HepG2 (cell line): ENCODE measurements around the gene SMC1A. TPM values are rescaled to one million over a fixed set of nuclear protein-coding genes. Genes with fewer than 3 reads are reported as not detected.
"Not testable (repeated sequence)": the region's sequence is repeated elsewhere in the genome, so short reads cannot be mapped to it uniquely, and the experiment has no call there.

Source experiments
- ATAC-seq: fragments of 200-7000 bp; cut with Tn5 transposase; 3 replicates; pipeline ENCODE4 v1.9.1; 2020; ENCODE audit warnings: mild to moderate bottlenecking, moderate library complexity
- BruUV-seq: library from RNA; stranded (reverse); fragments of 400-500 nt; replicated peaks from 2 replicates; lab custom pipeline; 2021; lab: Mats Ljungman, UMichigan
- CTCF ChIA-PET: fragments of 300-600 bp; formaldehyde crosslinking; extraction: SDS; loops from one replicate; lab custom pipeline; 2021; ENCODE audit warnings: low total read pairs, inconsistent platforms, low intra/inter-chr PET ratio; lab: Yijun Ruan, JAX
- POLR2A ChIA-PET: fragments of 350-600 bp; sonication (Branson Sonifier 250); formaldehyde crosslinking; loops from one replicate; lab custom pipeline; 2020; ENCODE audit warnings: antibody characterized with exemption, inconsistent platforms; lab: Yijun Ruan, JAX
- DNase-seq: peaks from one replicate; pipeline ENCODE4 v3.0.0-alpha.2; 2015; ENCODE audit warnings: low spot score
- FAIRE-seq: peaks from 3 replicates; lab custom pipeline; 2011; peaks lifted over from hg19 to GRCh38; lab: Jason Lieb, UNC
- H2AFZ ChIP-seq: one replicate; pipeline ENCODE4 v1.6.1; 2011; ENCODE audit warnings: low read length, inconsistent platforms
- H3K27ac ChIP-seq: fragments of 300-600 bp; 3 replicates; pipeline ENCODE4 v1.8.0; 2011; ENCODE audit warnings: mixed run types, mild to moderate bottlenecking, mixed read lengths, low read length, inconsistent platforms; ENCODE audit not compliant: insufficient read depth; ENCODE audit errors: extremely low read length
- H3K27me3 ChIP-seq, 2 experiments: fragments of 200-600 bp in 1 of 2; 2 replicates in 1 of 2; 3 replicates in 1 of 2; pipeline versions ENCODE4 v1.6.0 to v1.8.0; 2011; ENCODE audit warnings: low read length in 2 of 2, mild to moderate bottlenecking in 2 of 2, moderate library complexity in 2 of 2, inconsistent platforms in 1 of 2; ENCODE audit not compliant: insufficient read depth in 2 of 2, control insufficient read depth in 1 of 2
- H3K36me3 ChIP-seq, 2 experiments: fragments of 200-600 bp in 1 of 2; replicated peaks in 1 of 2; 2 replicates in 1 of 2; 3 replicates in 1 of 2; pipeline versions ENCODE4 v1.5.1 to v1.8.0; 2011; ENCODE audit warnings: low read length in 2 of 2, inconsistent platforms in 1 of 2; ENCODE audit not compliant: insufficient read depth in 2 of 2, control insufficient read depth in 1 of 2
- H3K4me1 ChIP-seq: 2 replicates; pipeline ENCODE4 v1.5.1; 2012; ENCODE audit warnings: low read length, inconsistent platforms; ENCODE audit not compliant: insufficient read depth
- H3K4me2 ChIP-seq: 2 replicates; pipeline ENCODE4 v1.6.0; 2011; ENCODE audit warnings: low read depth, low read length, inconsistent platforms
- H3K4me3 ChIP-seq, 3 experiments: fragments of 200-600 bp in 1 of 3; sonication (generic), shearing (Covaris generic) in 1 of 3; replicated peaks in 1 of 3; 2 replicates each; pipeline ENCODE4 v1.5.1; 2011 to 2016; ENCODE audit warnings: low read length in 3 of 3, inconsistent platforms in 2 of 3, low read depth in 2 of 3, mild to moderate bottlenecking in 2 of 3, control low read depth in 1 of 3, mixed read lengths in 1 of 3; ENCODE audit not compliant: insufficient read depth in 1 of 3
- H3K79me2 ChIP-seq: one replicate; pipeline ENCODE4 v1.6.1; 2011; ENCODE audit warnings: low read length, inconsistent platforms; ENCODE audit not compliant: insufficient read depth
- H3K9ac ChIP-seq: 2 replicates; pipeline ENCODE4 v1.6.0; 2011; ENCODE audit warnings: mild to moderate bottlenecking, low read depth, low read length, inconsistent platforms; ENCODE audit not compliant: insufficient read depth
- H3K9me3 ChIP-seq: 2 replicates; pipeline ENCODE4 v1.5.1; 2012; ENCODE audit warnings: mild to moderate bottlenecking, low read length
- H4K20me1 ChIP-seq: 2 replicates; pipeline ENCODE4 v1.6.0; 2011; ENCODE audit warnings: inconsistent platforms, mild to moderate bottlenecking, low read length, moderate library complexity; ENCODE audit not compliant: insufficient read depth
- BHLHE40 ChIP-seq: IDR thresholded peaks from 2 replicates; pipeline ENCODE4 v1.6.1; 2011; ENCODE audit warnings: low read length, improper control_type of control experiment
- CREM ChIP-seq, 2 experiments: sonication (generic) in 1 of 2; formaldehyde crosslinking in 1 of 2; IDR thresholded peaks; 2 replicates each; pipeline versions ENCODE4 v1.4.0 to v1.6.1; 2016 to 2020; ENCODE audit warnings: antibody characterized with exemption in 1 of 2, mild to moderate bottlenecking in 1 of 2, missing genetic modification reagents in 1 of 2
- DPF2 ChIP-seq: sonication (generic); formaldehyde crosslinking; IDR thresholded peaks from 2 replicates; pipeline ENCODE4 v1.4.0; 2020; ENCODE audit warnings: mild to moderate bottlenecking, low read depth, missing genetic modification reagents, borderline replicate concordance
- FOXK1 ChIP-seq: sonication (generic); formaldehyde crosslinking; IDR thresholded peaks from 2 replicates; pipeline ENCODE4 v1.4.0; 2020; ENCODE audit warnings: low read depth, missing genetic modification reagents, borderline replicate concordance
- HMG20A ChIP-seq: IDR thresholded peaks from 2 replicates; pipeline ENCODE4 v1.6.1; 2016; ENCODE audit warnings: borderline replicate concordance
- KDM4B ChIP-seq: sonication (generic); formaldehyde crosslinking; IDR thresholded peaks from 2 replicates; pipeline ENCODE4 v1.4.0; 2020; ENCODE audit warnings: missing genetic modification reagents
- MAX ChIP-seq: IDR thresholded peaks from 2 replicates; pipeline ENCODE4 v1.6.1; 2012; ENCODE audit warnings: inconsistent platforms
- MYC ChIP-seq: sonication (generic); formaldehyde crosslinking; IDR thresholded peaks from 2 replicates; pipeline ENCODE4 v1.9.0; 2021; ENCODE audit warnings: missing genetic modification reagents, borderline replicate concordance
- SIX1 ChIP-seq: sonication (generic); formaldehyde crosslinking; IDR thresholded peaks from 2 replicates; pipeline ENCODE4 v1.4.0; 2020; ENCODE audit warnings: missing genetic modification reagents, borderline replicate concordance
- ZNF225 ChIP-seq: sonication (generic); formaldehyde crosslinking; IDR thresholded peaks from 2 replicates; pipeline ENCODE4 v1.4.0; 2020; ENCODE audit warnings: mild to moderate bottlenecking, missing genetic modification reagents
- ZNF382 ChIP-seq: sonication (generic); formaldehyde crosslinking; IDR thresholded peaks from 2 replicates; pipeline ENCODE4 v1.5.0; 2020; ENCODE audit warnings: missing genetic modification reagents, mild to moderate bottlenecking, borderline replicate concordance
- ZNF563 ChIP-seq: sonication (generic); formaldehyde crosslinking; IDR thresholded peaks from 2 replicates; pipeline ENCODE4 v1.8.0; 2022; ENCODE audit warnings: mild to moderate bottlenecking, moderate library complexity, missing genetic modification reagents
- ZNF615 ChIP-seq: sonication (generic); formaldehyde crosslinking; IDR thresholded peaks from 2 replicates; pipeline ENCODE4 v1.5.0; 2020; ENCODE audit warnings: mild to moderate bottlenecking, missing genetic modification reagents, borderline replicate concordance
- WGBS: methylation state at CpG from one replicate; pipeline ENCODE4 v1.1.6; 2017; ENCODE audit warnings: low lambda C conversion rate; 5-methylcytosine and 5-hydroxymethylcytosine counted together
- in situ Hi-C: cut with HindIII; loops from 2 replicates; pipeline ENCODE4 v1.10.0; 2017; ENCODE audit warnings: low pct_unique_long_range_greater_than_20kb; ENCODE audit not compliant: extremely low pct_ligation_motif_present
- intact Hi-C: fragments of 100-400 bp; cut with micrococcal nuclease; formaldehyde crosslinking; loops from one replicate; pipeline ENCODE4 v1.10.0; 2022; ENCODE audit not compliant: unreplicated experiment
- polyA plus RNA-seq, 8 experiments: library from polyadenylated mRNA; depleted of rRNA in 3 of 8; stranded (reverse) in 7 of 8; unstranded in 1 of 8; fragments of >200 nt; fragmentation: Illumina TruSeq in 4 of 8; extraction: Trizol in 4 of 8; gene quantifications; 2 replicates each; pipeline versions ENCODE4 v1.2.1 to v1.2.3, GENCODE V29; 2011 to 2016; ENCODE audit warnings: low read depth in 4 of 8, missing spikeins in 1 of 8, mixed read lengths in 1 of 8; ENCODE audit not compliant: insufficient read depth in 1 of 8
- total RNA-seq, 5 experiments: library from RNA; depleted of rRNA; stranded (reverse); fragments of >200 nt; fragmentation: Illumina TruSeq; extraction: Trizol; gene quantifications; 2 replicates each; pipeline ENCODE4 v1.2.3, GENCODE V29; 2016; ENCODE audit warnings: low read depth in 1 of 5
- TF ChIP-seq, protein P1 (sequence below): sonication (generic); formaldehyde crosslinking; IDR thresholded peaks from 2 replicates; pipeline ENCODE4 v1.8.0; 2022; ENCODE audit warnings: mild to moderate bottlenecking, missing genetic modification reagents, borderline replicate concordance

Gene SMC1A
- total and polyA plus RNA-seq, 2 of the 13 experiments (the other 11 are each of a cell fraction or from before 2014, with no cell fraction given) = 9.4 to 46.6 TPM

- intact Hi-C loops = no loop called here
- Histone ChIP-seq H3K4me2 (no peak overlapping the region), H3K27ac (no peak overlapping the region), H4K20me1 (no peaks in the 10 kb centered on the region), H3K4me3 (no peak overlapping the region), H3K4me1 (no peaks in the 10 kb centered on the region), H3K9me3 (no peaks in the 10 kb centered on the region), H2AFZ (no peak overlapping the region), H3K36me3 (no peaks in the 10 kb centered on the region), H3K79me2 (no peaks in the 10 kb centered on the region), H3K9ac (no peak overlapping the region)
- ATAC-seq (no peak), FAIRE-seq (no peak), DNase-seq (no peak)
- no TSS peak for BruUV-seq
- in situ Hi-C loops = no loop called here
- CTCF ChIA-PET = no interaction called here
- 86% methylated on average over 2 of the region's 2 CpGs for WGBS
- TF ChIP-seq MAX (no peak), SIX1 (CRISPR knock-in tag) (no peak), KDM4B (CRISPR knock-in tag) (no peak), ZNF382 (CRISPR knock-in tag) (no peak), ZNF225 (CRISPR knock-in tag) (no peak), ZNF615 (CRISPR knock-in tag) (no peak), CREM (IDR thresholded peaks at IDR 0.05) (no peak), CREM (CRISPR knock-in tag; IDR thresholded peaks at IDR 0.05) (no peak), BHLHE40 (no peak), HMG20A (CRISPR knock-in tag) (no peak), FOXK1 (no peak), ZNF563 (CRISPR knock-in tag) (no peak), DPF2 (CRISPR knock-in tag) (no peak), MYC (CRISPR knock-in tag) (no peak)
- TF ChIP-seq, protein P1, sequence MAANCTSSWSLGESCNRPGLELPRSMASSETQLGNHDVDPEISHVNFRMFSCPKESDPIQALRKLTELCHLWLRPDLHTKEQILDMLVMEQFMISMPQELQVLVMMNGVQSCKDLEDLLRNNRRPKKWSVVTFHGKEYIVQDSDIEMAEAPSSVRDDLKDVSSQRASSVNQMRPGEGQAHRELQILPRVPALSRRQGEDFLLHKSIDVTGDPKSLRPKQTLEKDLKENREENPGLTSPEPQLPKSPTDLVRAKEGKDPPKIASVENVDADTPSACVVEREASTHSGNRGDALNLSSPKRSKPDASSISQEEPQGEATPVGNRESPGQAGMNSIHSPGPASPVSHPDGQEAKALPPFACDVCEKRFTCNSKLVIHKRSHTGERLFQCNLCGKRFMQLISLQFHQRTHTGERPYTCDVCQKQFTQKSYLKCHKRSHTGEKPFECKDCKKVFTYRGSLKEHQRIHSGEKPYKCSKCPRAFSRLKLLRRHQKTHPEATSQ (CRISPR knock-in tag) = no peak
- TF ChIP-seq, all 625 proteins: peak for 0
- POLR2A ChIA-PET = no interaction called here
- H3K27me3 ChIP-seq = no peaks in the 10 kb centered on the region
Observed at GRCh38 chrX:53373307-53373706, 49.1 kb downstream of the SMC1A start.

GRCh38 chrX:53366454-53366853 lies 56.0 kb downstream of the SMC1A start:
- H3K4me3 ChIP-seq, POLR2A ChIA-PET, H3K4me2 ChIP-seq, H4K20me1 ChIP-seq, H2AFZ ChIP-seq, H3K79me2 ChIP-seq, H3K27ac ChIP-seq, H3K9me3 ChIP-seq, H3K4me1 ChIP-seq, ATAC-seq, H3K36me3 ChIP-seq, H3K9ac ChIP-seq, H3K27me3 ChIP-seq, BruUV-seq, DNase-seq, CTCF ChIA-PET, FAIRE-seq, intact Hi-C loops, in situ Hi-C loops: not testable (repeated sequence)
- 67% methylated on average over 1 of the region's 1 CpG for WGBS
